Activated naive CD4-positive, alpha-beta T cell treated with anti-CD3 and anti-CD28 coated beads, Interleukin-2, amount 50 U/mL, for 72 hours (primary cell): Measurements from ENCODE around the gene ARHGEF38. TPM values are rescaled to one million over a fixed set of nuclear protein-coding genes. Genes with fewer than 3 reads are reported as not detected.

Source experiments
- ATAC-seq, 2 donors: fragments of 150-1000 bp; cut with Tn5 transposase; 2 replicates each; pipeline ENCODE4 v1.10.0; 2021; ENCODE audit warnings: mild to moderate bottlenecking in 2 of 2, moderate library complexity in 2 of 2
- DNase-seq, 2 donors: peaks; one replicate each; pipeline ENCODE4 v3.0.0; 2021 to 2022; ENCODE audit warnings: low spot score in 2 of 2
- H3K27ac Mint-ChIP-seq, 2 donors: one replicate each; pipeline ENCODE4 v1.8.0; 2022; ENCODE audit warnings: mild to moderate bottlenecking in 2 of 2, mixed read lengths in 2 of 2
- H3K36me3 Mint-ChIP-seq, 2 donors: one replicate each; pipeline ENCODE4 v1.8.0; 2022; ENCODE audit warnings: mixed read lengths in 2 of 2
- H3K9me3 Mint-ChIP-seq, 2 donors: one replicate each; pipeline ENCODE4 v1.8.0; 2022; ENCODE audit warnings: mixed read lengths in 2 of 2
- total RNA-seq, 2 donors: library from RNA; stranded (reverse); gene quantifications; one replicate each; pipeline ENCODE4 v1.2.3, GENCODE V29; 2022

The ARHGEF38 gene, protein sequence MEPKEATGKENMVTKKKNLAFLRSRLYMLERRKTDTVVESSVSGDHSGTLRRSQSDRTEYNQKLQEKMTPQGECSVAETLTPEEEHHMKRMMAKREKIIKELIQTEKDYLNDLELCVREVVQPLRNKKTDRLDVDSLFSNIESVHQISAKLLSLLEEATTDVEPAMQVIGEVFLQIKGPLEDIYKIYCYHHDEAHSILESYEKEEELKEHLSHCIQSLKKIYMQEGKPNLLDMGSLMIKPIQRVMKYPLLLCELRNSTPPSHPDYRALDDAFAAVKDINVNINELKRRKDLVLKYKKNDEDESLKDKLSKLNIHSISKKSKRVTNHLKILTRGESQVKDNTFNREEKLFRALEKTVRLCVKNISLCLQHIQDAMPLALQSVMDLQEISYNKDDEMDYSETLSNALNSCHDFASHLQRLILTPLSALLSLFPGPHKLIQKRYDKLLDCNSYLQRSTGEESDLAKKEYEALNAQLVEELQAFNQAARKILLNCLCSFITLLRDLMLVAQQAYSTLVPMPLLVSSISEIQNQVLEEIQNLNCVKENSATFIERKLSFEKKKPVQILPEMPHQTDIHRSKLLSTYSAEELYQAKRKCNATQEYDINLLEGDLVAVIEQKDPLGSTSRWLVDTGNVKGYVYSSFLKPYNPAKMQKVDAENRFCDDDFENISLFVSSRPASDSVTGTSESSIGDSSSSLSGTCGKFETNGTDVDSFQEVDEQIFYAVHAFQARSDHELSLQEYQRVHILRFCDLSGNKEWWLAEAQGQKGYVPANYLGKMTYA
- total RNA-seq = not detected

- ATAC-seq (no peak), DNase-seq (no peak)
- Mint-ChIP-seq H3K36me3 (no peaks in the 10 kb centered on the region), H3K9me3 (no peaks in the 10 kb centered on the region), H3K27ac (no peak within 1 kb of the TSS)
Measured at GRCh38 chr4:105551965-105552746, at the start of gene ARHGEF38. TSS of gene ARHGEF38 (plus strand) at chr4:105552620. CDS start at chr4:105552766, 146 bp downstream.

- no peak for DNase-seq
- H3K36me3 Mint-ChIP-seq = no peaks in the 10 kb centered on the region
- no peak for ATAC-seq
- no peaks in the 10 kb centered on the region for H3K9me3 Mint-ChIP-seq
- H3K27ac Mint-ChIP-seq = no peak overlapping the region
Measured at GRCh38 chr4:105503484-105503883, 48.9 kb upstream of the ARHGEF38 start.

DNA sequence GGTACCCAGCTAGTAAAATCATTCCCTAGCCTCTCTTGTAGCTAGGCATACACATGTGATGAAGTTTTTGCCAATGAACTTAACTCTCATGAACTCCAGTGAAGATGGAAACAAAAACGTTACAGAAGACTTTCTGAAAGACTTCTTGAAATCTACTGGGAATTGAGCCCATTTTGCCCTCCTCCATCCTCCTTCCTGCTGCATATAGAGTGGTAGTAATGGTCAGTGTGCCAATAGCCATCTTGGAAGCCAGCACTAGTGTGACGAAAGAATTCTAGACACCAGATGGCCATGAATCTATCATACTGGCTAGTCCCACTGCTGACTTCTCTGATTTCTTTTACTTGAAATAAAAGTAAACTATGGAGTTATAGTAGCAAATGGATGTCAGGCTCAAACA lies 47.7 kb upstream of the ARHGEF38 start:
- DNase-seq = no peak
- no peaks in the 10 kb centered on the region for H3K36me3 Mint-ChIP-seq
- H3K27ac Mint-ChIP-seq = no peak overlapping the region
- no peak for ATAC-seq
- H3K9me3 Mint-ChIP-seq = no peaks in the 10 kb centered on the region

DNA sequence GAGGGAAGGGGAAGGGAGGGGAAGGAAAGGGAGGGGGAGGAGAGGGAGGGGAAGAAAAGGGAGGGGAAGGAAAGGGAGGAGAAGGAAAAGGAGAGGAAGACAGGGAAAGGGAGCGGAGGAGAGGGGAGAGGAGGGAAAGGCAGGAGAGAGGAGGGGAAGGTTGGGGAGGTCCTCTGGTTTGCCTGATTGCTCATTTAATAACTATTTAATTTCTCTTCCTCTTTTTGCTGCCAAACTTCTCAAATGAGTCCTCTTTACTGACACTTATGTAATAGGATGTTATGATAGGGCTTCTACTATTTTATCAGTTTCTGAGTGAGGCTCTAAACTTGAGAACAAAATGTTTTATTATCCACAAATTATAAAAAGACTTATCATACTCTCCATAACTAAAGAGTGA lies 43.1 kb upstream of the ARHGEF38 start:
- H3K27ac Mint-ChIP-seq = no peak overlapping the region
- DNase-seq = no peak
- peaks cover 0 to 7% of the 10 kb centered on the region in 2 donors for H3K9me3 Mint-ChIP-seq
- no peaks in the 10 kb centered on the region for H3K36me3 Mint-ChIP-seq
- no peak for ATAC-seq

- Mint-ChIP-seq H3K27ac (no peak overlapping the region), H3K9me3 (peaks cover 0 to 8% of the 10 kb centered on the region in 2 donors), H3K36me3 (no peaks in the 10 kb centered on the region)
- ATAC-seq (no peak), DNase-seq (no peak)
Measured at GRCh38 chr4:105509714-105510113, 42.7 kb upstream of the ARHGEF38 start.

GRCh38 chr4:105510245-105510644 lies 42.2 kb upstream of the ARHGEF38 start:
- Mint-ChIP-seq H3K27ac (no peak overlapping the region), H3K36me3 (no peaks in the 10 kb centered on the region), H3K9me3 (peaks cover 0 to 8% of the 10 kb centered on the region in 2 donors)
- ATAC-seq (no peak), DNase-seq (no peak)

GRCh38 chr4:105520819-105521790 lies 31.3 kb upstream of the ARHGEF38 start:
- ATAC-seq (no peak), DNase-seq (peak in 1 of 2 donors; percentile 11)
- no peak overlapping the region for H3K27ac Mint-ChIP-seq
- no peaks in the 10 kb centered on the region for H3K36me3 Mint-ChIP-seq
- no peaks in the 10 kb centered on the region for H3K9me3 Mint-ChIP-seq

- Mint-ChIP-seq H3K27ac (no peak overlapping the region), H3K9me3 (no peaks in the 10 kb centered on the region), H3K36me3 (no peaks in the 10 kb centered on the region)
- DNase-seq (no peak), ATAC-seq (no peak)
Measured at GRCh38 chr4:105526656-105527055, 25.8 kb upstream of the ARHGEF38 start.

- Mint-ChIP-seq H3K27ac (no peak overlapping the region), H3K36me3 (no peaks in the 10 kb centered on the region), H3K9me3 (no peaks in the 10 kb centered on the region)
- DNase-seq = no peak
- ATAC-seq = no peak
Measured at GRCh38 chr4:105527081-105527480, 25.3 kb upstream of the ARHGEF38 start.

DNA sequence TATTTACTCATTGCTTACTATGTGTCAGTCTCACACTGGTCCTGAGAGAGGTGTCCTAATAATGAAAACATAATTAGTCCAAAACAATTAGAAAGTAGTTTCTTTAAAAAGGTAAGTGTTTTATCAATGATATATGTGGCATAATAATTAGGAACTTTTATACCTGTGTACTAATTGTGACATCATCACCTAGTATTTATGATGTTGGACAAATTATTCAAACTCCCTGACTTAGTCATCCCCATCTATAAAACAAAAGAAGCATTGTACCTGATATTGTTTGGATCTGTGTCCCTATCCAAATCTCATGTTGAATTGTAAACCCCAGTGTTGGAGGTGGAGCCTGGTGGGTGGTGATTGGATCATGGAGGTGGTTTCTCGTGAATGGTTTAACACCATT lies 15.8 kb upstream of the ARHGEF38 start:
- no peak for DNase-seq
- no peaks in the 10 kb centered on the region for H3K9me3 Mint-ChIP-seq
- no peak for ATAC-seq
- no peak overlapping the region for H3K27ac Mint-ChIP-seq
- H3K36me3 Mint-ChIP-seq = no peaks in the 10 kb centered on the region

DNA sequence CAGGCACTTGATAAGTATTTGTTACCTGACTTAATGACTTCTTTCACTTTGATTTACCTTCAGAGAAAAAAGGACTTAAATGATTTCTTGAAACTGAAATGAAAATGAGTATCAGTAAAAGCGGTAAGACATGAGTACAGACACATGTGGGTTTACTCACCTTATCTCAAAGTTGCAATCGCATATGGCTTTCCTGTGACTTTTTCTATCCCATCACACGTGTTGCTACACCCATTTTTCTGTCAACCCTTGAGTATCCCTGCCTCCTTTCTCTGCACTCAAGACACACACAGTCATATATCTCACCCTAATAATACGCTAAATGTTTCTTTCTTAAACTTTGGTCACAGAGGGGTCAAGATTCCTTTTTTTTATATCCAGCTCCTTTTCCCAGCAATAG lies 11.0 kb upstream of the ARHGEF38 start:
- Mint-ChIP-seq H3K9me3 (no peaks in the 10 kb centered on the region), H3K36me3 (no peaks in the 10 kb centered on the region), H3K27ac (no peak overlapping the region)
- DNase-seq (no peak), ATAC-seq (no peak)

- Mint-ChIP-seq H3K36me3 (no peaks in the 10 kb centered on the region), H3K9me3 (no peaks in the 10 kb centered on the region), H3K27ac (no peak overlapping the region)
- ATAC-seq (no peak), DNase-seq (no peak)
Measured at GRCh38 chr4:105542039-105542438, 10.4 kb upstream of the ARHGEF38 start.

GRCh38 chr4:105543346-105543745 lies 9.1 kb upstream of the ARHGEF38 start:
- no peak overlapping the region for H3K27ac Mint-ChIP-seq
- H3K9me3 Mint-ChIP-seq = no peaks in the 10 kb centered on the region
- DNase-seq = no peak
- H3K36me3 Mint-ChIP-seq = no peaks in the 10 kb centered on the region
- no peak for ATAC-seq

GRCh38 chr4:105543881-105544280 lies 8.5 kb upstream of the ARHGEF38 start:
- no peak overlapping the region for H3K27ac Mint-ChIP-seq
- H3K36me3 Mint-ChIP-seq = no peaks in the 10 kb centered on the region
- DNase-seq (no peak), ATAC-seq (no peak)
- no peaks in the 10 kb centered on the region for H3K9me3 Mint-ChIP-seq

GRCh38 chr4:105544520-105545286 lies 7.7 kb upstream of the ARHGEF38 start:
- H3K27ac Mint-ChIP-seq = no peak overlapping the region
- H3K9me3 Mint-ChIP-seq = no peaks in the 10 kb centered on the region
- H3K36me3 Mint-ChIP-seq = no peaks in the 10 kb centered on the region
- DNase-seq = no peak
- no peak for ATAC-seq
